ENCODE results near the gene VAC14.
"Not testable (repeated sequence)": the region's sequence is repeated elsewhere in the genome, so short reads cannot be mapped to it uniquely, and the experiment has no call there.

VAC14 gene

GRCh38 chr16:70744366-70744765 is 56.6 kb downstream of the VAC14 start:
- DNase-seq (ENCODE audit: low read depth in 2 of 2), result no peak

GRCh38 chr16:70743791-70744190 is 57.2 kb downstream of the VAC14 start:
- DNase-seq (ENCODE audit: low read depth in 2 of 2), result no peak

- DNase-seq (ENCODE audit: low read depth in 2 of 2), result not testable (repeated sequence)
These were observed 58.0 kb downstream of the VAC14 start for GRCh38 chr16:70742967-70743366.

- no peak for DNase-seq (ENCODE audit: low read depth in 2 of 2)
These were observed 59.2 kb downstream of the VAC14 start for GRCh38 chr16:70741783-70742125.

- DNase-seq (ENCODE audit: low read depth in 2 of 2), result no peak
These were observed 59.8 kb downstream of the VAC14 start for GRCh38 chr16:70740914-70741782.

- DNase-seq (ENCODE audit: low read depth in 2 of 2), result no peak
These were observed 60.6 kb downstream of the VAC14 start for GRCh38 chr16:70740174-70740913.

- no peak for DNase-seq (ENCODE audit: low read depth in 2 of 2)
These were observed 61.6 kb downstream of the VAC14 start for GRCh38 chr16:70739389-70739788.

- no peak for DNase-seq (ENCODE audit: low read depth in 2 of 2)
These were observed 62.6 kb downstream of the VAC14 start for GRCh38 chr16:70738083-70738977.

GRCh38 chr16:70737377-70738082 is 63.4 kb downstream of the VAC14 start:
- DNase-seq (ENCODE audit: low read depth in 2 of 2), result peak; percentile 21 to 45

GRCh38 chr16:70736465-70737376 is 64.2 kb downstream of the VAC14 start:
- DNase-seq (ENCODE audit: low read depth in 2 of 2), result no peak

- no peak for DNase-seq (ENCODE audit: low read depth in 2 of 2)
These were observed 65.6 kb downstream of the VAC14 start for GRCh38 chr16:70735141-70735979.

GRCh38 chr16:70734522-70735095 is 66.3 kb downstream of the VAC14 start:
- no peak for DNase-seq (ENCODE audit: low read depth in 2 of 2)

GRCh38 chr16:70730944-70731343 is 70.0 kb downstream of the VAC14 start:
- DNase-seq (ENCODE audit: low read depth in 2 of 2), result no peak

- no peak for DNase-seq (ENCODE audit: low read depth in 2 of 2)
These were observed 70.9 kb downstream of the VAC14 start for GRCh38 chr16:70730031-70730430.

GRCh38 chr16:70729292-70729691 is 71.7 kb downstream of the VAC14 start:
- DNase-seq (ENCODE audit: low read depth in 2 of 2), result no peak

- no peak for DNase-seq (ENCODE audit: low read depth in 2 of 2)
These were observed 72.8 kb downstream of the VAC14 start for GRCh38 chr16:70728150-70728549.

GRCh38 chr16:70726892-70727361 is 74.0 kb downstream of the VAC14 start:
- DNase-seq (ENCODE audit: low read depth in 2 of 2), result no peak

GRCh38 chr16:70725912-70726828 is 74.8 kb downstream of the VAC14 start:
- DNase-seq (ENCODE audit: low read depth in 2 of 2), result no peak

Measured in stimulated activated CD8-positive, alpha-beta memory T cell treated with anti-CD3 and anti-CD28 coated beads, Interleukin-2, amount 100 ng/mL, for 1 hour (primary cell).